ENCODE measurements around the gene PRKAG2. TPM values are rescaled to one million over a fixed set of nuclear protein-coding genes. Genes with fewer than 3 reads are reported as not detected.

The PRKAG2 gene
- total RNA-seq, 1 experiment from 2014 or later = 73.9 TPM

GRCh38 chr7:151905353-151905752 lies 28.4 kb upstream of the PRKAG2 start:
- ChIA-PET POLR2A (interaction anchor here (0.7 kb wide), 1 partner anchor 745 kb away, joined by 3 read pairs; no protein-coding TSS in a partner anchor), CTCF (interaction anchor here (1.1 kb wide), 1 partner anchor 122 kb away, joined by 6 read pairs; no protein-coding TSS in a partner anchor)
- intact Hi-C loops (cut with micrococcal nuclease) = no loop called here
- TF ChIP-seq CTCF (IDR thresholded peaks at IDR 0.05; ENCODE audit: unreplicated experiment) = no peak
- Mint-ChIP-seq H3K9me3 (ENCODE audit: unreplicated experiment) (no peaks in the 10 kb centered on the region), H3K27me3 (ENCODE audit: insufficient read depth, unreplicated experiment) (peaks cover 47% of the 10 kb centered on the region), H3K4me1 (ENCODE audit: insufficient read depth, unreplicated experiment) (no peaks in the 10 kb centered on the region), H3K4me3 (ENCODE audit: unreplicated experiment) (no peak overlapping the region), H3K36me3 (ENCODE audit: insufficient read depth, unreplicated experiment) (no peaks in the 10 kb centered on the region), H3K27ac (ENCODE audit: low read depth, unreplicated experiment) (no peak overlapping the region)
- no TSS peak for BruUV-seq (replicated peaks)
- DNase-seq (ENCODE audit: unreplicated experiment) = no peak

DNA sequence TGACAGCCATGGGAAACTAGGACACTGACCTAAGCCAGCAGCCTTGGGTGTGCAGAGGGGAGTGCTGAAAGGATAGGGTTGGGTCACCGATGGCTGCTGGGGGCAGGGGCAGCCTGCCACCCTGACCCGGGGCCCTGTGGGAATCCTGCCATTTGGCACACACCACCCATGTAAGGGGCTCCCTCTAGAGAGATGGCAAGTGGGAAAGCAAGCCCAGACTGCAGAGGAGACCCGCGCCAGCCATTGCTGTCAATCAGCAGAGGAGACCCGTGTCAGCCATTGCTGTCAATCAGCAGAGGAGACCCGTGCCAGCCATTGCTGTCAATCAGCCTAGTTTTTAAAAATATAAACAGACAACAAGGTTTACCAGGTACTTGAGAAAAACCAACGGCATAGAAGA lies 27.4 kb upstream of the PRKAG2 start:
- no peak for TF ChIP-seq CTCF (IDR thresholded peaks at IDR 0.05; ENCODE audit: unreplicated experiment)
- ChIA-PET CTCF (no interaction called here), POLR2A (no interaction called here)
- Mint-ChIP-seq H3K4me1 (ENCODE audit: insufficient read depth, unreplicated experiment) (no peaks in the 10 kb centered on the region), H3K27me3 (ENCODE audit: insufficient read depth, unreplicated experiment) (peaks cover 56% of the 10 kb centered on the region), H3K9me3 (ENCODE audit: unreplicated experiment) (no peaks in the 10 kb centered on the region), H3K4me3 (ENCODE audit: unreplicated experiment) (no peak overlapping the region), H3K27ac (ENCODE audit: low read depth, unreplicated experiment) (no peak overlapping the region), H3K36me3 (ENCODE audit: insufficient read depth, unreplicated experiment) (peaks cover 2% of the 10 kb centered on the region)
- BruUV-seq (replicated peaks) = no TSS peak
- DNase-seq (ENCODE audit: unreplicated experiment) = no peak
- intact Hi-C loops (cut with micrococcal nuclease) = no loop called here

GRCh38 chr7:151903249-151904032 lies 26.5 kb upstream of the PRKAG2 start:
- ChIA-PET CTCF (no interaction called here), POLR2A (no interaction called here)
- Mint-ChIP-seq H3K27me3 (ENCODE audit: insufficient read depth, unreplicated experiment) (peaks cover 54% of the 10 kb centered on the region), H3K4me3 (ENCODE audit: unreplicated experiment) (no peak overlapping the region), H3K4me1 (ENCODE audit: insufficient read depth, unreplicated experiment) (no peaks in the 10 kb centered on the region), H3K9me3 (ENCODE audit: unreplicated experiment) (no peaks in the 10 kb centered on the region), H3K36me3 (ENCODE audit: insufficient read depth, unreplicated experiment) (peaks cover 4% of the 10 kb centered on the region), H3K27ac (ENCODE audit: low read depth, unreplicated experiment) (no peak overlapping the region)
- intact Hi-C loops (cut with micrococcal nuclease) = no loop called here
- no TSS peak for BruUV-seq (replicated peaks)
- no peak for DNase-seq (ENCODE audit: unreplicated experiment)
- TF ChIP-seq CTCF (IDR thresholded peaks at IDR 0.05; ENCODE audit: unreplicated experiment) = no peak

DNA sequence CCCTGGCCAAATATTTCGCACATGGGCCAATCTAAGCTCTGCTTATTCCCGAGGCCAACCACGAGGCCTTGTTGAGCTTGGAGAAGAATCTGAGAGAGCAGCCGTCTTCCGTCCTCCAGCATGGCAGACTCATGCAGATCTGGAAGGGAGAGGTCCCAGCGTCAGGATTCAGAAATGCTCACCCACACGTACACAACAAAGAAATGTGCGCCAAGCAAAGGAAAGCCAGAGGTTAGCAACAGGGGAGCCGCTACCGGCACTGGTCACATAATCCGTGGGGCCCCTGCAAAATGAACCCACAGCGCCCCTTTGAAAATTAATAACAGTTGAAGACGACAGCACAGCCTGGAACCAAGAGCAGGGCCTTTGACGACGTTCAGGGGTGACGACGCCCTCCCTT lies 25.4 kb upstream of the PRKAG2 start:
- CTCF ChIA-PET = interaction anchor here (1.0 kb wide), 1 partner anchor 22 kb away, joined by 3 read pairs; no protein-coding TSS in a partner anchor

More for the DNA sequence above, 25.4 kb upstream of the PRKAG2 start:
- no TSS peak for BruUV-seq (replicated peaks)
- no peak for DNase-seq (ENCODE audit: unreplicated experiment)
- intact Hi-C loops (cut with micrococcal nuclease) = no loop called here
- POLR2A ChIA-PET = no interaction called here
- Mint-ChIP-seq H3K9me3 (ENCODE audit: unreplicated experiment) (no peaks in the 10 kb centered on the region), H3K4me3 (ENCODE audit: unreplicated experiment) (no peak overlapping the region), H3K27me3 (ENCODE audit: insufficient read depth, unreplicated experiment) (peaks cover 43% of the 10 kb centered on the region), H3K27ac (ENCODE audit: low read depth, unreplicated experiment) (no peak overlapping the region), H3K4me1 (ENCODE audit: insufficient read depth, unreplicated experiment) (no peaks in the 10 kb centered on the region), H3K36me3 (ENCODE audit: insufficient read depth, unreplicated experiment) (peaks cover 4% of the 10 kb centered on the region)
- no peak for TF ChIP-seq CTCF (IDR thresholded peaks at IDR 0.05; ENCODE audit: unreplicated experiment)
